ENCODE measurements around the gene BIRC7.

Gene BIRC7, protein sequence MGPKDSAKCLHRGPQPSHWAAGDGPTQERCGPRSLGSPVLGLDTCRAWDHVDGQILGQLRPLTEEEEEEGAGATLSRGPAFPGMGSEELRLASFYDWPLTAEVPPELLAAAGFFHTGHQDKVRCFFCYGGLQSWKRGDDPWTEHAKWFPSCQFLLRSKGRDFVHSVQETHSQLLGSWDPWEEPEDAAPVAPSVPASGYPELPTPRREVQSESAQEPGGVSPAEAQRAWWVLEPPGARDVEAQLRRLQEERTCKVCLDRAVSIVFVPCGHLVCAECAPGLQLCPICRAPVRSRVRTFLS

DNA sequence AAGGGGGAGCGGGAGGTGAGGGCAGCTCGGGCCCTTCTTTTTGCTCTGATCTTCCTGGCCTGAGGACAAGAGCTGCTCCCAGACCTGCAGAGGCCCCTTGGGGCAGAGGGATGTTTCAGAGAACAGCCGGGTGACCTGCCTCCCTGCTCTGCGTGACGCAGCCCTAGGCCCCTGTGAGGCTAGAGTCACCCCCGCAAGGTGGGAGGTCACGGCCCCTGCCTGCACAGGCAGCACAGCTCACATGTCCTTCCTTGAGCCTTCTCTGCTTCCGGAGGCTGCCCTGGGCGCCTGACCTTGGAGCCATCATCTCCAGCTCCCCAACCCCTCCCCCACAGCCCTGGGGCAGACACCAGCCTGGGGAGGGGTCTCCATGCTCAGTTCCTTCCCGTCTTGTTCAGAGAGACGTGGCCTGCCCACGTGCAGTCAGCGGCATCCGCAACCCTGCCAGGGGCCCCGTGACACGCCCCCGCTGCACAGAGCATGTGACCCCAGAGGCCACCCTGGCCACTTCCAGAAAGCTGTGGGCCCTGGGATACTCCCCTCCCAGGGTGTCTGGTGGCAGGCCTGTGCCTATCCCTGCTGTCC is at the start of gene BIRC7:
Gene BIRC7 (plus strand): TSS at position 507 of the 585 bp plus-strand sequence. CDS start 192 bp downstream, outside the sequence.
- DNase-seq: no peak

DNA sequence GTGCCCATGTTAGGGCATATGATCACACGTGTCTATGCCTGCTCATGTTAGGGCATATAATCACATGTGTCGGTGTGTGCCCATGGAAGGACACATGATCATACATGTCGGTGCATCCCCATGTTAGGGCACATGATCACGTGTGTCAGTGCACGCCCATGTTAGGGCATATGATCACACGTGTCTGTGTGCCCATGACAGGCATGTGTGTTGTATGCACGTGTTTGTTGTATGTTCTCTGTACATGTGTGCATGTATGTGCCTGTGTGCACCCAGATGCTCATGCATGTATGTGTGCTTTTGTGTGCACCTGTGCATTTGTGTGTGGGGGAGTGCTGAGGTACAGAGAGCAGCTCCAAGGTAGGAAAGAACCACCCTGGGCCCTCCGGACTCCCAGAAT is 49.6 kb upstream of the BIRC7 start:
- DNase-seq: no peak

DNA sequence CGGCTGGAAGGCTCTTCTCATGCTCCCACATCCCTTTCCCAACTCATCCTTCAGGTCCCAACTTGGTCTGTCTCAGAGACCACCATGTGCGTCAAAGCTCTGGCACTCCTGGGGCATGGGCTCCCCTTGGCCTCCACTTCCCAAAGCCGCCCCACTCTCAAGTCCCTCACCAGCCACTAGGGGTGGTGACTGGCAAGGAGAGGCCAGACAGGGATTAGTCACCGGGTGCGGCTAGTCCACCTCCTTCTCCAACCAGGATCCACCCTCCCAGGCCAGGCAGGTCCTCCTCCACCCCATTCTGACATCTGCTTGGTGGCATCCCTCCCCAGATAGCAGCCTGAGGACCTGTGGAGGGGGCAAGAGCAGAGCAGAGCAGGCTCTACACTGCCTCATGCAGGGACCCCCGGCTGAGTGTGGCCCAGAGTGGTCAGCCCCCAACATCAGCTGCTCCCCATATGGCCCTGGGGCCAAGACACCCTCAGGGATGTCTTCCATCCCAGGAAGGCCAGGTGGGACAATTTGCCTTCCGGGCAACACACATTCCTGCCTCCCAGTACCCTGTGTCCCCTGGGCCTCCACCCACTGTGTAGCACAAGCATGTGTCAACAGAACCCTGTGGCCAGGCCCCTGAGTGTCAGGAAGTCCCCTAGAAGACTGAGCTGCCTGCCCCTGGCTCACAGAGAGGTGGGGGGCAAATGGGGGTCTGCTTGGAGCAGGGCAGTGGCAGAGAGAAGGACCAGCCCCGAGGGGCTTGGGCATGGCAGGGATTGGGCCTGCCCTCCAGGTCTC is 49.0 kb upstream of the BIRC7 start:
- no peak for DNase-seq

DNA sequence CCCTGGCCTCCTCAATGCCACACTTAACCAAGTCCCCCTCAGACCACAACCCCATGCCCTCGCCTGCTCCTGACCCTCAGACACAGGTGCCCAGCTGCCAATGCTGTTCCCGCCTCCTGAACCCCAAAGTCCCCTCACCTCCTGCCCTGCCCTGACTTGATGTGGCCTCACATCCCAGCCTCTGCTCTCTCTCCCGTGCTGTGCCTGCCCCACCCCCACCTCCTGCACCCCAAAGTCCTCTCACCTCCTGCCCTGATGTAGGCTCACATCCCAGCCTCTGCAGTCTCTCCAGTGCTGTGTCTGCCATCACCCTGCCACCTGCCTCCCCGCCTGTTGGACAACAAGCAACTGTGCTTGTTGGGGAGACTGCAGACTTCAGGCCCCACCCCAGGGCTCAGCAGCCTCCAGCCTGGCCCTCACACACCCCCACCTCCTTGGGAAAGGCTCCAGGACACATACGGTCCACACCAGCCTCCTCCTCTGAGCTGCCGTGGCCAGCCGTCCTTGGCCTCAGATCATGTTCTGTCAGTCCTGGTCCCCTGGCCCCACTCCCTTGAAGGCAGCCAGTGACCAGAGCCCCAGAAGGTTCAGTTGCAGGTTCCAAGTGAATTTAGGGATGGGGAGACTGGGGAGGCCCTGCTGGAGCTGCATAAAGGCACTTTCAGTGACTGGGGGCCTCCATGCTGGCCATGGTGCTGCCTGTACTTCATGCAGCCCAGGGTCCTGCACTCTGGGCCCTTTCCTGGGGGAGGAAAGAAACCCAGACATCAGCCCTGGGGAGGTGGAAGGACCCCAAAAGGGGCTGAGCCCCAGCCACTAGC is 48.2 kb upstream of the BIRC7 start:
- DNase-seq: no peak

DNA sequence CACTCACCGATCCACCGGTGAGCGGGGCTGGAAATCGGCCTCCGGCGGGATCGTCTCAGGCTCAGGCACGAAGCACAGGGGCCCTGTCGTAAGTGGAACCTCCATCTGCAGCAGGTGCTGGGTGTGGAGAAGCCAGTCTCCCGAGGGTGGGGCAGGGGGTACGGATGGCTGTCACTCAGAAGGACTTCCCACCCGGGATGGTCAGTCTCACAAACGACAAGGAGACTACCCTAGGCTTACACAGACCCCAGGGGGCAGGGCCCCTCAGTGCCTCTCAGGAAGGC is 47.6 kb upstream of the BIRC7 start:
- no peak for DNase-seq

DNA sequence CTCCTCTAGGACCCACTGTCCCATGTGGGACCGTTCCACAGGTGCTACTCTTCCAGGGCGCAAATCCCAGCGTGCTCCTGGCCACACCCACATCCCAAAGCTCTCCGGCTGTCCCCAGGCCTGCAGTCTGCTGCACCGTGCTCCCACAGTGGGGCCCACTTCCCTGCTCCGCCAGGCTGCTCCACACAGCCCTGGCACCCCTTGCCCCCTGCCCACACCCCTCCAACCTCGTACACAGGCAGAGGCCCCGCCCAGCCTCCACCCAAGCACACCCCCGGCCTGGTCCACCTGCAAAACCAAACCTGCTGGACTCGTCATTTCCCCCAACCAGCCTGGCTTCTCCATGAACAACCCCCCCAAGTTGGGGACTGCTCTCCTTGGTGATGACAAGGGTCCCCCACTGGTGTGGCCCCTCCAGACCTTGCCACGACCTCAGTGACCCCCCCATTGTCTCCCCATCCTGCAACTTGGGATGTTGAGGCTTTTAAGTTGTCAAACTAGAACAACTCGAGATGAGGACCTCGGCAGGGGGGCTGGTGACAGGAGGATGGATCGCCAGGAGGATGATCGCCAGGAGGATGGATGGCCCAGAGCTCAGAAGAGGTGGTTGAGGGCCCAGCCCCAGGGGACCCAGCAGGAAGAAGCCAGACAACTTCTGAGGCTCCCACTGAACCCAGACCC is 46.9 kb upstream of the BIRC7 start:
- no peak for DNase-seq

DNA sequence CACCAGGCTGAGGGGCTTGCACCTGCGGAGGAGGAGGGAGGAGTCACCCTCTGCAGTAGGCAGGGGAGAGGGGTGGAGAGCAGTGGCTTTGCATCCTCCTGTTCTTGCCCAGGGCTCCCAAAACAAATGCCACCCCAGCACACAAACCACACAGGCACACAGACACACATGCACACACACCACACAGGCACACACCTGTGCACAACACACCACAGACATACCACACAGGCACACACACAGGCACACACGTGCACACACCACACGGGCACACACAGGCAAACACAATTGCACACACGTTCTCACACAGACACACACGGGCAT is 46.4 kb upstream of the BIRC7 start:
- DNase-seq: no peak

DNA sequence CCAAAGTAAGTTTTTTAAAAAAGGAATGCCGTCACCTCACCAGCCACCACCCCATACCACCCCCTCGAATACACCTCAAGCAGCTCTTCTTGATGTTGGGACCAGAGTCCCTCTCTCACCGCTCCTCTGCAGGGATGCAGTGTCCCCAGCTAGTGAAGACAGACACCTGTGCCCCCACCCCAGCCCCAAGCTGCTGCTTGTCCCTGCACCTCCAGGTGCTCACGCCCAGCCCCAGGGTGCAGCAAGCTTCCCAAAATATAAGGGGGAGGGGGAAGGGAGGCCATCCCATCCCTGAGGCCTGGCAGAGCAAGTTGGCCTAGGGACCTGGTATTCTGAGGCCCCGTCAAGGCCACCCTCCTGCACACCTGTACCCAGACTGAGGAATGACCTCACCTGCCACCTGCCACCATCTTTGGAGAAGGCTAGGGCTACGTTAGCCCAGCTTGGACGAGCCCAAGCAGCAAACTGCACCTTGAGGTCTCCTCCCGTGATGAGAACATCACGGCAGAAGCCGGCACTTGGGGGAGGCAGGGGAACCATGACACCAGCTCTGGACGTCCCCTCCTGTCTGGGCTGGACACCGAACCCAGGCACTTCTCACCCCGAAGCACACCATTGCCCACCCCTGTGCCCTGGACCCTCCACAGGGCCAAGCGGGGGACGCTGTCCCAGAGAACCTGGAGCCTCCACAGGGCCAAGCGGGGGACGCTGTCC is 45.7 kb upstream of the BIRC7 start:
- DNase-seq: no peak

DNA sequence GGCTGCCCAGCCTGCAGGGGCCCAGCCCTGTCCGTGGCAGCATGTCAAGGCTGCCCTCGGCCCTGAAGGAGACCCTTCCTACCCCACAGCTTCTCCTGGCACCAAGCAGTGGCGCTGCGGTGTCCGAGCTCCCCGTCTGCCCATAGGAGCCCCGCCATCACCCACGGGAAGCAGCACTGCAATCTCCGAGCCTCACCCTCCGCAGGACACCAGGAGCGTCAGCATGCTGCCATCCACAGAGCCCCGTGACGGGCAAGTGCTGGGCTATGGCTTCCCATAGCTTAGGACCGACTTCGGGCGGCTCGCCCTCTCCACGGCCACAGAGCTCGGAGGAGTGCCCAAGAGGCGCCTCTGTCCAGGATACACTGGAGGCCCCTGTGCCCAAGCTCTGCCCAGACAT is 44.9 kb upstream of the BIRC7 start:
- DNase-seq: no peak

DNA sequence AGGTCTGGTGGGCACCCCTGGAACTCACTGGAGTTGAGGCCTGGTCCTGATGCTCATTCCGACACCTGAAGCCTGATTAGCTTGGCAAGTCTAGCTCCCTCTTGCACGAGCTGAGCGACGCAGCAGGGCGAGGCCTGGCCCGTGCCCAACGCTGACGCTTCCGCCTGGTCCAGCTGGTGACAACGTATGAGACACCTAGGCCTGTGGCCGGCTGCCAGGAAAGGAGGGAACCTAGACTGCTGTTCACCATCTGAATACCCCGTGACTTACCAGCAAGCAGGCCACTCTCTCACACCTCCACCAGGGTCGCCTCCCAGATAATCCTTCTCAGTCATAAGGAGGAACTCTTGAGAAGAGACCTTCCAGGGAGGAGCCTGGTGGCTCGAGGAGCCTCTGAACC is 44.3 kb upstream of the BIRC7 start:
- DNase-seq: peak; percentile 86

DNA sequence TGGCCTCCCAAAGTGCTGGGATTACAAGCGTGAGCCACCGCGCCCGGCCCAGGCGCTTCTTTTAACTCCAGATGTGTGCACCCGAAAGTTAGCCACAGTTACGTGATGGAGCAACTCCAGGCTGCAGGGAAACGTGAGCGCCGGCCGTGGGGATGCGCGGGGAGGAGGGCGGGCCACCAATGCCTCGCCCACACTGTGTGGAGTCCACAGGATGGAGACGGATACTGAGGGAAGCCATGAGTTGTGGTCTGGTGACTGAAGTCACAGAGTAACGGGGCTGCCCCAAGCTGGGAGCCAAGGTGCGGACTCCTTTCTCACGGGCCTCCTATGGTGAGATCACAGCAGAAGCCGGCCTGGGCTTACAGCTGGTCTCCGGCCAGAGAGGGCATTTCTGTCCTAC is 43.0 kb upstream of the BIRC7 start:
- DNase-seq: no peak

DNA sequence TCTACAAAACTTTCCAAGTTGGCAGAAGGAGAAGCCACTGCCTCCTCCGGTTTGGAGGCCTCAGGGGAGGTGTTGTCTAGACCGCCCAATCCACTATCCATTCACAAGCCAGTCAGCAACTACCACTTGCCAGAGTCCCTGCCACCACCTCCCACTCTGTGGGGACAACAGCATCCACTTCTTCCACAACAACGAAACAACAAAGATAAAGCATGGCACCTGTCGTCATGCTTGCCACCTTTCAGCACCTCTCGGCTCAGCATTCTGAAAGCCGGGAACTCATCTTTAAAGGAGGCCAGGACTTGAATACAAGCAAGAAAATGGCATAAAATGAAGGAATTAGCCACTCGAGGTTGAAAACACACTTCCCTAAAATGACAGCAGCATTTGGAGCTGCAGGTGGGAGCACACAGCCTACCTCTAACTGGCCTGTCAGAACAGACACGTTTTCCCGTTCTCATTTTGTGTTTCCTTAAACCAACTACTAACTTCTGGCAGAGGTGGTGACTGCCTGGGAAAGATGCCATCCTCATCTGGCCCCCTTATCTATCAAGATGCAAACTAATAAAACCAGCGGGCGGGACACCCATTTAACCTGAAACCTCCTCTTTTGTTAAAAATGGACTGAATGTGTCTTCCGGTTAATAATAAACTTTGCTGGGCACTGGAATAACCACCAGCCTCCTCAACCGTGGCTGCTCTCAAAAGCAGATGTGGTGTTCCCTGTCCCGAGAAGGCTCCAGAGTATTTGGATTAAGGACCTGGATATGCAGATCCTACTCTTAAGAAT is 41.5 kb upstream of the BIRC7 start:
- DNase-seq: no peak

DNA sequence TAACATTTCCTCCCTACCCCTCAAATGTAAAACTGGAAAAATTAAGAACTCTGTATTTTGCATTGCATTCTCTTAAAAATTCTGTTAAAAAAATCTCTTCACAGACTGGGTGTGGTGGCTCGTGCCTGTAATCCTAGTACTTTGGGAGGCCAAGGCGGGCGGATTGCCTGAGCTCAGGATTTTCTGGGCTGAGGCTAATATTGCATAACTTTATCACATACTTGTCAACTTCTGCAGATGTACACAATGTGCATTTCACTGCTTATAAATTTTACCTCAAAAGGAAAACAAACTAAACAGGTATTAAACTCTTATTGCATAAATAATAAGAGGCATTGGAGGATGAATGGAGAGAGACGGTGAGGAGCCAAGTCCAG is 40.9 kb upstream of the BIRC7 start:
- DNase-seq: no peak

DNA sequence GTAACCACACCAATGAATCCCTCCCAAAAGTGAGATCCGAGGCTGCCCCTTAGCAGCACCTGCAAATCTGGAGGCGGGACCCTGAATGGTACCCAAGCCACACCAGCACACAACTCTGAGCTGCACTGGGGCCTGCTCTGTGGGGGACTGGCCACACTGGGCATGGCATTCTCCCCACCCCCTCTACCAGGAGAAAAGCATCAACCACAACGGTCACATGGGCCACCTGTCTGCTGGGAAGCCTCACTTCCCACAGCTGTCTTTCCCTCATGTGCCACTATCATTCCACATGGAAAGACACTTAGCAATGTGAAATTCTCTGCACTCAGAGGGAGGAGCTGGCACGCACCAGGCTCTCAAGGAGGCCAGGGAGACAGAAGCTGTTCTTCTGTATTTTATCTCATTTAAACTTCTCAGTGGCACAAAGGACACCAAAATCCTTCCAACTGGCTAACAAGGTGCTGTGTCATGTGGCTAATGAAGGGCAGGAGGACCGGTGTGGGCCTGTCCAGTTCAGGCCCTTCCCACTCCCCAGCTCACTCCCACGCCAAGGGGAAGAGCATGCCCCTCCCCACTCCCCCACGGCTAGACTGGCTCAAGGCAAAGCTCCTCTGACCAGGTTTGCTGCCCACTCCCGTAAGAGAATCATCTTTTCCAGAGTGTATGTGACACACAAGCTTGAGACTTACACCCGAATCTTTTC is 38.8 kb upstream of the BIRC7 start:
- DNase-seq: no peak

DNA sequence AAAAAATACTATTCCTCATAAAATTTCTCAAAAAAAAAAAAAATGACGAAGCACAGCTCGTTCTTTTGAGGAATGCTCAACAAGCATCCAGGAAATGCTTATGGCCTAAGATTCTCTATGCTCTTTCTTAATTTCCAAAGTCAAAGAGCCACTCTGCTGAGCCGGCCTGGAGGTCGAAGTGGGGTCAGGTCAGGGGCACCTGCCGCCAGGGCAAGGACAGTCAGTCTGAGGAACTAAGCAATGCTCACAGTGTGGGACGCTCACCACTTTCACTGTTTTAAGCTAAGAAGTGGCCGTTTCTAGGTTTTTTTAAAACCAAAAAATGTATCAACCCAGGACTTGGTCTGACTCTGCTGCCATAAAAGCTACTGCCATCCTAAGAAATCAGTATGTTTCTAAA is 37.1 kb upstream of the BIRC7 start:
- DNase-seq: no peak

DNA sequence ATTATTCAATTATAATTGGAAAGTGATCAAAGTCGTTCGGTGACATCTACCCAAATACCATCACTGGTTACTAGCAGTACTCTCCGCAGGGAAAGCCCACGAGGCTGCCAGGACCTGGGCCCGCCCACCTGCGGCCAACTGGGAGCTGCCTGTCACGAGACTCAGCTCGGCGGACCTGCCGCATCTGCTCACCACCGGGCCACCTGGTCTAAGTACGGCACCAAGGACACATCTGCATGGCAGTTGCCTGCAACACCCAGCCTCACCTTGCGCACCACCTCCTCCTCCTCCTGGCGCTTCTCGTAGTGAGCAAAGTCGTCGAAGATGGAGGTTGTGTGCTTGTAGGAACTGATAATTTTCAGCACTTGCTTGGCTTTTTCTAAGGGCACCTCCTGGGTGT is 33.7 kb upstream of the BIRC7 start:
- no peak for DNase-seq

DNA sequence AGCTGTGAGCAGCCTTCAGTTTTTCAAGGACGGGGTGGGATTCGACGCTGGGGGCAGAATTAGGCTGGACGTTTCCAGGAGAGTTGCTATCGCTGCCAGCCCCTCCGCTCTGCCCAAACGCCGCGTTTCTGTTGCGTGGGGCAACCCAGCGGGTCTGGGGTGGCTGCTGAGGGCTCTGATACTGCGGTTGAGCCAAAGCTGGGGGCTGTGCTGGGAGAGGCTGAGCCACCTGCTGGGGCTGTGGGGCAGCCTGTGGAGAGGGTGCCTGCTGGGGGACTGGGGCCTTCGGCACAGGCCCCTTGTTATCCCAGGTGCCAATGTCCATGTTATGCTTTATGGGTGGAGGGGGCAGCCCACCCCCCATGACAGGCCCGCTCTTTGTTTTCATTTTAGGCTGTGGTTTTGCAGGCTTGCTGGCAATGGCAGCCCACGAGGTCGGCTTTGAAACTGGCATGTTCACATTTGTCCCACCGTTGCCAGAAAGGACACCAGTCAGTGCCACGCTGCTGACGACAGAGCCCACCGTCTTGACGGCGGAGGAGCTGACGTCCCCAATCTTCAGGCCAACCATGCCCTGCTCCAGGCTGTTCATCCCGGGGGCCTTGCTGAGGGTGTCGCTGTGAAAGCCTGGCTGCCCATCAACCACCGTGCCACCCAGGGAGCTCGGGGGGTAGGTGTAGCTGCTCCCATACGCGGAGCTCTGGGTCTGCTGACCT is 32.7 kb upstream of the BIRC7 start:
- DNase-seq: no peak

DNA sequence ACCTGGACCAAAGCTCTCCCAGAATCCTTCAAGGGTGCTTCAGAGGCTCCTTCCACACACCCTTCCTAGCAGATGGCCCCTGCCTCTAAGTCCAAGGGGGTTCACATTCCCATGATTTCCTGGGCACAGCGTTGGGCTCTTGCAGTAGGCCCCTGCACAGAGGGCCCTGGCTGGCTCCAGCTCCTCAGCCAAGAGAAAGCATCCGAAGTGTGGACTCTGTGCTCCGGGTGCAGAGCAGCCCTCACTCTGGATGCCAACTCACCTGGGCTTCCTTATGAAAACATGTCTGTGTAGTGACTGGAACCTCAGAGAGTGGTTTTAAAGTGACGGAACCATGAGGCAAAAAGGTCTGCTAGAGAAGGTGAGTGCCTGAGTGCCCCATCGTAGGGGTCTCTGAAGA is 31.3 kb upstream of the BIRC7 start:
- DNase-seq: no peak

DNA sequence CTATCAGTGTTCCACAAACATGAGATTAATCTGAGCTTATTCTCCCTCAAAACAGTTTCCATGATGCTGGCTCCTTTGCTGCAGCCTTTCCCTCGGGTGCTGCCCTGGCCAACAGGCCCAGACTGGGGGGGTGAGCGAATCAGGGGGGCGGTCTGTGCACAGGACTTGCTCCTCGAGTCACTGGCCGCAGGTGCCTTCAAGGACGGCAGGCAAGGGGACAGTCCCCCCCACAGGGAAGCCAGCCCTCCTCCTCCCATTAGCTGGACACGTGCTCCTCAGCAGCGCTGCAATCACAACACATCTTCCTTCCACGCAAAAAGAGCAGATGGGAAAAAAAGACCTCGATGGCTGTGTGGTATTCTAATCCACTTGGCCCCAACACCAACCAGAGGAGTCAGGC is 29.8 kb upstream of the BIRC7 start:
- DNase-seq: no peak

DNA sequence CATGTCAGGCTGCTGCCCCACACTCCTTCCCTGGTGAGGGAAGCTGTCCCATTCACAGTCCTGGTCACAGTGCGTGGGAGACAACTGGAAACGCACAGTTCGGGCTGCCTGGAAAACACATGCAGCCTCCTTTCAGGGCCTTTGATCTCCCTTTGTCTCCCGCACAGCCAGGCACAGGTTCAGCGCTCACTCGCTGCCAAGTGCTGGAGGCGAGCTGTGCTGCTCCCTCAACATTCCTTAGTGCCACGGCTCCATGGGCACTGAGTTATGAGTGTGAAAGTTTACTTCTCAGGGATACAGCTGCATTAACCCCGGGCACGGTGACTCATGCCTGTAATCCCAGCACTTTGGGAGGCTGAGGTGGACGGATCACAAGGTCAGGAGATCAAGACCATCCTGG is 28.8 kb upstream of the BIRC7 start:
- no peak for DNase-seq

Measured in NCI-H1694 treated with DMSO at 0.1 percent for 48 hours (cell line).